Activated CD8-positive, alpha-beta memory T cell treated with anti-CD3 and anti-CD28 coated beads for 24 hours (primary cell): Measurements from ENCODE around the gene ZNF792.
"Not testable (repeated sequence)": the region's sequence is repeated elsewhere in the genome, so short reads cannot be mapped to it uniquely, and the experiment has no call there.

Experiments used
- DNase-seq: peaks from one replicate; pipeline ENCODE4 v3.0.0-alpha.2; 2020

The ZNF792 gene

GRCh38 chr19:34970185-34970780 is 6.3 kb upstream of the ZNF792 start:
- DNase-seq, result not testable (repeated sequence)

GRCh38 chr19:34969721-34970120 is 5.7 kb upstream of the ZNF792 start:
- DNase-seq, result no peak

GRCh38 chr19:34967551-34967950 is 3.5 kb upstream of the ZNF792 start:
- no peak for DNase-seq

GRCh38 chr19:34965505-34965904 is 1.5 kb upstream of the ZNF792 start:
- DNase-seq, result not testable (repeated sequence)

- no peak for DNase-seq
These were observed 569 bp upstream of the ZNF792 start for GRCh38 chr19:34964598-34964997.

GRCh38 chr19:34962687-34963572 is 1.1 kb downstream of the ZNF792 start:
- no peak for DNase-seq

GRCh38 chr19:34961775-34962686 is 2.0 kb downstream of the ZNF792 start:
- DNase-seq, result no peak

GRCh38 chr19:34960940-34961679 is 2.9 kb downstream of the ZNF792 start:
- no peak for DNase-seq

- DNase-seq, result no peak
These were observed 3.8 kb downstream of the ZNF792 start for GRCh38 chr19:34960103-34960805.

- no peak for DNase-seq
These were observed 5.0 kb downstream of the ZNF792 start for GRCh38 chr19:34959021-34959420.

- DNase-seq, result no peak
These were observed 5.9 kb downstream of the ZNF792 start for GRCh38 chr19:34957830-34958751.

- DNase-seq, result no peak
These were observed 10.9 kb downstream of the ZNF792 start for GRCh38 chr19:34953092-34953491.

- DNase-seq, result no peak
These were observed 20.0 kb downstream of the ZNF792 start for GRCh38 chr19:34943861-34944573.

- DNase-seq, result no peak
These were observed 25.1 kb downstream of the ZNF792 start for GRCh38 chr19:34938886-34939285.

GRCh38 chr19:34936184-34936583 is 27.8 kb downstream of the ZNF792 start:
- DNase-seq, result no peak

GRCh38 chr19:34932494-34932893 is 31.5 kb downstream of the ZNF792 start:
- no peak for DNase-seq

GRCh38 chr19:34926685-34927375 is 37.2 kb downstream of the ZNF792 start, which contains the start of gene ZNF30:
Gene ZNF30 (plus strand): TSS chr19:34926903. CDS start chr19:34929948, 3,045 bp downstream.
- peak; percentile 91 for DNase-seq

- DNase-seq, result no peak
These were observed 37.7 kb downstream of the ZNF792 start for GRCh38 chr19:34926361-34926684.

- no peak for DNase-seq
These were observed 38.7 kb downstream of the ZNF792 start for GRCh38 chr19:34925278-34925855.
